ENCODE measurements around the gene GNG11.

Gene GNG11

DNA sequence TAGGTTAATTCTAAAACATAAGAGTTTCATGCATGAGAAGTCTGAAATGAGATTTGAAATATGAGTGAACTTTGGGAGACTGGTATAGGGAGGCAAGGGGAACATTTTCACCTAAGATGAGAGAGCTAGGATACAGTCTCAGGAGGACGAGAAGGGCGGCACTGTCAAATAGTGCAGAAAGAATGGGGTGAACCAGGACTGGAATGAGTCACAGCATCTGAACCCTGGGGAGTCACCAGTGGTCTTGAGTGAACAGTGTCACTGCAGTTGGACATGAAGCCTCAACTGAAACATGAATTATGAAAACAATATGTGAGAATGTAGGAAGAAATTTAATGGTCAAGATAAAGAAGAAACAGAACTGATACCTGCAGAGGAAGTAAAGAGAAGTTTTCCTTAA is 33.8 kb downstream of the GNG11 start:
- no peak for DNase-seq

DNA sequence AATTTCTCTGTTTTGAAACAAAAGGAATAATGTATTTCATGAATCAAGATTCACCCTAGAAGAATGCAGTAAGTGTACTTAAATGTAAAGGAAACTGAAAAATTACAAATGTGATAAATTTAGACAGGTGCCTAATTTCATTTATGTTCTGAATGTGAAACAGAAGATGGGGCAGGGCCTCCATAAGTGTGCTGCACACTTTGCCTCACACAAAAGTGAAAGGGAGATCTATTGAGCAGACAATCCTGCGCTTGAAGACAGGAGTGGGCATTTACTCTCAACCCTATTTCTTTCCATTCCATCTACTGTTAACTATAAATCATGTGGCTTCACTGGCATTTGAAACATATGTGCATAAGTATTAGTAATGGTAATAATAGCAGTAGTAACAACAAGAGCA is 36.2 kb downstream of the GNG11 start:
- DNase-seq = no peak

DNA sequence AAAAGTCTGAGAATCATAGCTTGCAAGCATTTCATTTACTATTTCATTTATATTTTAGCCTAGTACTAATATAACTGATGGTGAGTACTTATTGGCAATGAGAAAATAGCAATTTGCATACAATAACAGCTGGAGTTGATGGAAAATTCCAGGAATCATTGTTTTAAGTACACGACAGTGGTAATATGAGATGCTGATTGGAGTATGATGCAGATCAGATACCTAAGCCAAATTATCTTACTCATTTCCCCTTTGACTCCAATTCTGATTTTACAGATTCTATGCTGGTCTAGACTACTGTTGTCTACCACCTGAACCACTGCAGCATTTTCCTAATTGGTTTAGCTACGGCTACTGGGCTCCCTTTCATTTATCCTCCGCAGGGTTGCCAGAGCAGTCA is 36.7 kb downstream of the GNG11 start:
- DNase-seq = no peak

DNA sequence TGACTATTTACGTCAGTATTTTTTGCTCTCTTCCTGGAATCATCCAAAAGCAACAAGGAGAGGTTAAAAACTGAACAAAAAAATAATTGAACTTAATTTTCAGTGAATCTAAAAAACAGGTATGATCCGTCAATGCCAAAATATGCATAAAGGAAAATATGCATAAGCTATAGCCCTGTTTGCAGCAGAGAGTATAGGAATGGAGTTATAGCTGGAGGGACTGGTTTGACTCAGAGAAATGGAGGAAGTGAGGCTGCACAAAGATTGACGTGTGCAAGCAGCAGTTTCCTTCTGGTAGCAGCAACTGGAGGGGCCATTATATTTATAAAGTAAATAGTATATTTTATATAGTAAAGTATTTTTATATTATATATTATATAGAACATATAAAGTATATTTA is 37.1 kb downstream of the GNG11 start:
- no peak for DNase-seq

DNA sequence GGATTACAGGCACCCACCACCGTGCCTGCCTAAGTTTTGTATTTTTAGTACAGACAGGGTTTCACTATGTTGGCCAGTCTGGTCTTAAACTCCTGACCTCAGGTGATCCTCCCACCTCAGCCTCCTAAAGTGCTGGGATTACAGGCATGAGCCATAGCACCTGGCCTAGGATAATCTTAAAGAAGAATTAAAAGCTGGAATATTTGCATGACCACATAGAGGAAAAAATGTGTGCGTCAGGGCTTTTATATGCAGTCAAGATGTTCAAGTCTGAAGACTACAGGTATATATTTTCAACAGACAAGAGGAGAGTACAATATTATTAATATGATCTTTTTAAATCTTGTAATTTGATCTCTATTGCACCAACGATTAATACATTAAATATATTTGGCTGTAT is 39.5 kb downstream of the GNG11 start:
- no peak for DNase-seq

DNA sequence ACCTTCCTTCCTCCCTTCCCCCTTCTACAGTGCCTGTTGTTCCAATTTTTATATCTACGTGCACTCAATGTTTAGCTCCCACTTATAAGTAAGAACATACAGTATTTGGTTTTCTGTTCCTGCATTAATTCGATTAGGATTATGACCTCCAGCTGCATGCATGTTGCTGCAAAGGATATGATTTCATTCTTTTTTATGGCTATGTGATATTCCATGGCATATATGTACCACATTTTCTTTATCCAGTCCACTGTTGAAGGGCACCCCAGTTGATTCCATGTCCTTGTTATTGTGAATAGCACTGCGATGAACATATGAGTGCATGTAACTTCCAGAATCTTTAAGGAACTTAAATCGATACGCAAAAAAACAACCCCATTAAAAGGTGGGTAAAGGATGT is 42.7 kb downstream of the GNG11 start:
- DNase-seq = no peak

DNA sequence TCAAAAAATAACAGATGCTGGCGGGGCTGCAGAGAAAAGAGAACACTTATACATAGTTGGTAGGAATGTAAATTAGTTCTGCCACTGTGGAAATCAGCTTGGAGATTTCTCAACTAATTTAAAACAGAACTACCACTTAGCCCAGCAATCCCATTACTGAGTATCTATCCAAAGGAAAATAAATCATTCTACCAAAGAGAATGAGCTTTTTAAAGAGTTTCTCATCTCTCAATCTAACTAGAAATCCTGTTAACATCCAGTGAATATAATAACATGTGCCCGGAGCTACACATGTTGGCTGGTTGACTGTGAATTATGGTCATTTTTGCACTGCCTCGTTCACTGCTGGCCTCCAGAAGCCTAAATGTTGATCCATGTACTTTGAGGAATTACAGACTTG is 43.3 kb downstream of the GNG11 start:
- DNase-seq = no peak

DNA sequence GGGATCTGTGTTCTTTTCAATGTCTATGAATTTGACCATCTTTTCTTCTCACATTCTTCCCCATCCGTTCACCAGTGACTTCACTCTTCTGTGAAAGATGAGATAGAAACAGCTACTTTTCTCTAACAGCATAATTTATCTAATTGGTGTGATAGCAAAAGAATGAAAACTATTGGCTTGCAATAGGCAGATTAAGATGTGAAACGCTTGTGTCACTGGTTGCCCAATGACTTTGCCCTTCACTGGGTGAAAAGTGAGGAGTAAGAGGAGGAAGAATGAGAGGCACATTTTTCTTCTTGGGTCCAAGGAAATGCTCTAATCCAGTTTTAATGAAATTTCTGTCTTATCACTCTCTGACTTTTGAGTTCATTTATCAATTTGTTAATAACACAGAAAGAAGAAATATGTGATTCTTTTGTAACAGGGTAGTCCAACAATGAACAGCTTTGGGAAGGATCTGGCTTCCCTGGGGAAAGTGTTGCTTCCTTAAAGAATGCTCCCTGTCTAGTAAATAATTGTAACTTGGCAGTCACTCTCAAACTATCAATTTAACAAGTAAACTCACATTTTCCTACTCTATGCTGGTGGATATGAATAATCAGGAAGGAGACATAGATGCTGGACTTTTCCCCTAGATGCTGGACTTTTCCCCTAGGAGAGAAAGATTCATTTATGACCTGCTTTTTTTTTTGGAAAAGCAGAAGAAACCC is 47.5 kb downstream of the GNG11 start:
- DNase-seq = no peak

DNA sequence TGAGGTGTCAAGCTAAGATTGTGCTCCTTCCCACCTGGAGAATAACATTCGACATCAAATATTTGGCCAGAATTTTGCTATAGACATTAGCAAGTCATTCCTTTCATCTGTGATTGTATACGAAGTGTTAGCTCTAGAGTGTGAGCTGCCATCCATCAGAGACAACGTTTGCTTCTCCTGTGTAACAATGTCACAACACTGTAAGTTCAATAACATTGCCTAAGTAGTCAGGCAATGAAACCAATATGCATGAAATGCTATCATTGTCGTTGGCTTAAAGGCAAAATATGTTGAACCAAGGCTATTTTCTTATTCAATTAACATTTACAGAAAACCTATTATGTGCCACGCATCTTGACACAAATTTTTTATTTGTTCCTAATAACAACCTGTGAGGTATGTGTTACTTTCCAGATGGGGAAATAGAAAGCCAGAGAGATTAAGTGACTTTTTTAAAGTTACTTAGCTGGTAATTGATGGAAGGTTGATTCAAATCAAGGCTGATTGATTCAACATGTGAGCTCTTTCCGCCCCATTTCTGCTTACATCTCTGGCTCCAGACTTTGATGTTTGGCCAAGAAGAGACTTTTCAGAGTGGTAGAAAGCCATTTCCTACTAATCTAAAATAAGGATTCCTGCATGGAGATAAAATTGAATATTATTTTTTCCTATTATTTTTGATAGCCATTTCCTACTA is 50.6 kb downstream of the GNG11 start:
- no peak for DNase-seq

DNA sequence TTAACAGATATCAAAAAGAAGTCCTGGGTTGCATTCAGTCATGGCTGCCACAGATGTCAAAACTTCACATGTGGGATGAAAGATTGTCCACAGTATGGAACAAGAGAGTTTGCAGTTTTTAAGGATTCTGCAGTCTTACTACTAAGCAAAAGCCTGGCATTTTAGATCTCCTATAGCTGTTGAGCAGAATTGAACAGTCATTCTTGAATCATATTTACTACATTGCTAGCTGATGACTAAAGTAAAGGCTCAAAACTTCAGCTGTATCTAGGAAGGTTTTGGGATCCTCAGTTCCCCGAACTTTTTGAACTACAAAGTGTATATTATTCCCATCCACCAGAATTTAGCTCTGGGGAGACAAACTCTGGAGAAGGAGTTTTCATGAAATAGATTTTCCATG is 51.6 kb downstream of the GNG11 start:
- DNase-seq = no peak

DNA sequence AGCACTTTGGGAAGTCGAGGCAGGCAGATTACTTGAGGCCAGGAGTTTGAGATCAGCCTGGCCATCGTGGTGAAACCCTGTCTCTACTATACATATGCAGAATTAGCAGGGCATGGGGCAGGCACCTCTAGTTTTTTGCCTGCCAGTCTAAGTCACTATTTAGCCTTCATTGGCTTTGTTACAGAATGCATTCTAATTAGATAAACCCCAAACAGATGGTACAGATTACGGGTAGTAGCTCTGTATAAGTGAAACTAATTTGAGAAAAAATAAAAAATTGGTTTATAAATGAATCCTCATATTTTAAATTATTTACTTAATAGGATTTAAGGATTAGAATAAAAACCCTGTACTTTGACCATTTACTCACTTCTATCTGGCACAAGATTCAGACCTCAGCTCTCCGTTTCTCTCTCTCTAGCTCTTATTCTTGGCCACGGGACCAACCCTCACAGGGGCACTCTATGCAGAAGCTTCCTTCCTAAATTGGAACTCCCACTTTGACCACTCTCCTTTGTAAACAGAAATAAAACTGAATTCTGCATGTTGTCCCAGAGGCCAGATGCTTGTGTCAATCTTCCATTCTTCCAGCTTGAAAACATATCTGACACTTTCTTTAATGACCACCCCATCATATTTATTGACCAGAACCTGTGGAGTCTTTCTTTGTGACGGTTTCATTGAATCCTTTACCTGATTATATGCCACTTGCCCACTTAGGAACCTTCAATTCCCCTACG is 55.8 kb downstream of the GNG11 start:
- DNase-seq = no peak
